GM11168 (cell line): ENCODE measurements around the gene SMTNL2.
"Not testable (repeated sequence)": the region's sequence is repeated elsewhere in the genome, so short reads cannot be mapped to it uniquely, and the experiment has no call there.

Source experiments
- in situ Hi-C: fragments of 300-500 bp; cut with MboI; formaldehyde crosslinking; loops from one replicate; pipeline ENCODE4 v1.12.0; 2022; ENCODE audit warnings: low sequenced_read_pairs; ENCODE audit not compliant: unreplicated experiment

Gene SMTNL2

DNA sequence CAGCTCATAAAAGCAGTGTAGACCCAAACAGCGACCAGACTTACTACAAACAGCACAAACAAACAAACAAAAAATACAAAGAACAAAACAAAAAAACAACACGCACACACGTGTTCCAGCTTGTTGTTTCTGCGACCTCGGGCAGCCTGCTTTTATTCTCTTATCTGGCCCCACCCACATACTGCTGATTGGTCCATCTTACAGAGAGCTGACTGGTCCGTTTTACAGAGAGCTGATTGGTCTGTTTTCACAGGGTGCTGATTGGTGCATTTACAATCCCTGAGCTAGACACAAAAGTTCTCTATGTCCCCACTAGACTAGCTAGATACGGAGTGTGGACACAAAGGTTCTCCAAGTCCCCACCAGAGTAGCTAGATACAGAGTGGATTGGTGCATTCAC lies 71.6 kb downstream of the SMTNL2 start:
- in situ Hi-C loops, result not testable (repeated sequence)

DNA sequence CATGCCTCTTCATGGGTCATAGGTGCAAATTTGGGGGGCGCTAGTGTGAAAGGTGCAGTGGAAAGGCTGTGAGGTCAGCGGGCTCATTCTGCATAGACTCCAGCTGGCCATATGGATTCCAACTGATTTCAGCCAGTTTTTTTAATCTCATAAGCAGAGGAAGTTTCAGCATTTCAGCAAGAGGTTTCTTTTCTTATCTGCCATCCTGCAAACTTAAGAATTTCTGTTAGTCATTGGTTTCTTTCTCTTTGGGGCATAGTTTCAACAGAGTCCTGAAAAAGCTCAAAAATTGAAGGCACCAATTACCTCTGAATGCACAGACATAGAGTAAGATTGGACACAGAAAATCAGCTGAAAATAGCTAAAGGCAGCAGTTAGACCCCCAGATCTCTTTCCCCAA lies 73.3 kb downstream of the SMTNL2 start:
- in situ Hi-C loops, result no loop called here
